ENCODE data around the gene PYCARD. TPM values are rescaled to one million over a fixed set of nuclear protein-coding genes. Genes with fewer than 3 reads are reported as not detected.

Gene PYCARD
- total RNA-seq (100 to 1,000 TPM in 2 of 7 donors, 10 to 100 TPM in 5; 68.0 to 135 (median 90.1) TPM), polyA plus RNA-seq (100 to 1,000 TPM; 109 to 117 (median 114) TPM)
- long read RNA-seq, donor 1, transcript PYCARD-201 (3 exons, 990 nt), result major isoform, 62 of 80 reads
- long read RNA-seq, donor 1, transcript PYCARD-202 (2 exons, 696 nt), result minor isoform, 7 of 80 reads
- long read RNA-seq, donor 1, partial matches to known transcripts, result 10 of 80 reads
- long read RNA-seq, donor 1, other reads (novel, unspliced or antisense), result 0 of 80 reads
- long read RNA-seq, donor 2, transcript PYCARD-201 (3 exons, 990 nt), result major isoform, 41 of 47 reads
- long read RNA-seq, donor 2, partial matches to known transcripts, result 0 of 47 reads
- long read RNA-seq, donor 2, other reads (novel, unspliced or antisense), result 0 of 47 reads

- Histone ChIP-seq H3K36me3 (peaks cover 0 to 31% (median 0%) of the 10 kb centered on the region in 6 donors), H3K4me1 (peaks cover 20 to 80% (median 51%) of the 10 kb centered on the region in 6 donors), H3K27me3 (replicated peaks in 1 of 7) (no peaks in the 10 kb centered on the region), H3K4me3 (peak within 1 kb of the TSS; percentile 76 to 97 (median 92)), H3K9me3 (no peaks in the 10 kb centered on the region), H3K27ac (peak within 1 kb of the TSS; percentile 72 to 96 (median 88))
- DNase-seq, result peak; percentile 93
- intact Hi-C loops (cut with DNase I; ENCODE audit: low total_unique reads), result no loop called here
- 3 to 7% (median 4%) methylated on average over 19 to 69 of the region's 69 CpGs for WGBS, 5 donors
- TF ChIP-seq POLR2AphosphoS5 (IDR thresholded peaks at IDR 0.05) (peak in 2 of 3 donors; percentile 74 to 80), POLR2A (IDR thresholded peaks at IDR 0.05) (no peak), CTCF (IDR thresholded peaks at IDR 0.05 in 8 of 11, conservative IDR thresholded peaks at IDR 0.05 in 3 of 11) (no peak)
These were observed at the start of gene PYCARD for GRCh38 chr16:31202414-31203375. Gene PYCARD (minus strand): TSS chr16:31202760. CDS start chr16:31202690, 70 bp downstream.

GRCh38 chr16:31251435-31251834, 48.9 kb upstream of the PYCARD start:
- DNase-seq, result no peak
- no peaks in the 10 kb centered on the region for H3K36me3 ChIP-seq
- no peak for TF ChIP-seq POLR2A (IDR thresholded peaks at IDR 0.05)
- no peak for TF ChIP-seq POLR2AphosphoS5 (IDR thresholded peaks at IDR 0.05)
- TF ChIP-seq CTCF (IDR thresholded peaks at IDR 0.05 in 8 of 11, conservative IDR thresholded peaks at IDR 0.05 in 3 of 11), result no peak
- H3K27ac ChIP-seq, result no peak overlapping the region
- intact Hi-C loops (cut with DNase I; ENCODE audit: low total_unique reads), result no loop called here
- H3K9me3 ChIP-seq, result no peaks in the 10 kb centered on the region
- peaks cover 6 to 35% (median 14%) of the 10 kb centered on the region in 6 donors for H3K4me1 ChIP-seq
- no peaks in the 10 kb centered on the region for H3K27me3 ChIP-seq (replicated peaks in 1 of 7)
- WGBS, 5 donors, result 96 to 98% (median 97%) methylated on average over 5 of the region's 5 CpGs
- no peak overlapping the region for H3K4me3 ChIP-seq

GRCh38 chr16:31250782-31251384, 48.3 kb upstream of the PYCARD start:
- no peak for TF ChIP-seq CTCF (IDR thresholded peaks at IDR 0.05 in 8 of 11, conservative IDR thresholded peaks at IDR 0.05 in 3 of 11)
- DNase-seq, result no peak
- H3K27me3 ChIP-seq (replicated peaks in 1 of 7), result no peaks in the 10 kb centered on the region
- H3K4me1 ChIP-seq, result peaks cover 6 to 32% (median 14%) of the 10 kb centered on the region in 6 donors
- H3K9me3 ChIP-seq, result no peaks in the 10 kb centered on the region
- H3K36me3 ChIP-seq, result no peaks in the 10 kb centered on the region
- intact Hi-C loops (cut with DNase I; ENCODE audit: low total_unique reads), result no loop called here
- H3K27ac ChIP-seq, result no peak overlapping the region
- WGBS, 5 donors, result 92 to 94% (median 93%) methylated on average over 6 to 7 of the region's 7 CpGs
- H3K4me3 ChIP-seq, result no peak overlapping the region

Data from spleen (tissue), 13 donors.